OCI-LY1 (cell line): ENCODE data around the gene BPIFB6.

ENCODE experiments used
- EZH2 ChIP-seq: fragments of 200-600 bp; sonication (generic), shearing (Covaris generic); IDR thresholded peaks from 2 replicates; pipeline ENCODE4 v1.8.0; 2017; ENCODE audit warnings: borderline replicate concordance, mixed run types, mild to moderate bottlenecking, antibody characterized with exemption, low read length, moderate library complexity, mixed read lengths
- TF ChIP-seq, protein P1 (sequence below): fragments of 200-600 bp; sonication (generic), shearing (Covaris generic); IDR thresholded peaks from 2 replicates; pipeline ENCODE4 v1.5.1; 2017; ENCODE audit warnings: mild to moderate bottlenecking, antibody characterized with exemption, low read length, moderate library complexity, mixed read lengths

DNA sequence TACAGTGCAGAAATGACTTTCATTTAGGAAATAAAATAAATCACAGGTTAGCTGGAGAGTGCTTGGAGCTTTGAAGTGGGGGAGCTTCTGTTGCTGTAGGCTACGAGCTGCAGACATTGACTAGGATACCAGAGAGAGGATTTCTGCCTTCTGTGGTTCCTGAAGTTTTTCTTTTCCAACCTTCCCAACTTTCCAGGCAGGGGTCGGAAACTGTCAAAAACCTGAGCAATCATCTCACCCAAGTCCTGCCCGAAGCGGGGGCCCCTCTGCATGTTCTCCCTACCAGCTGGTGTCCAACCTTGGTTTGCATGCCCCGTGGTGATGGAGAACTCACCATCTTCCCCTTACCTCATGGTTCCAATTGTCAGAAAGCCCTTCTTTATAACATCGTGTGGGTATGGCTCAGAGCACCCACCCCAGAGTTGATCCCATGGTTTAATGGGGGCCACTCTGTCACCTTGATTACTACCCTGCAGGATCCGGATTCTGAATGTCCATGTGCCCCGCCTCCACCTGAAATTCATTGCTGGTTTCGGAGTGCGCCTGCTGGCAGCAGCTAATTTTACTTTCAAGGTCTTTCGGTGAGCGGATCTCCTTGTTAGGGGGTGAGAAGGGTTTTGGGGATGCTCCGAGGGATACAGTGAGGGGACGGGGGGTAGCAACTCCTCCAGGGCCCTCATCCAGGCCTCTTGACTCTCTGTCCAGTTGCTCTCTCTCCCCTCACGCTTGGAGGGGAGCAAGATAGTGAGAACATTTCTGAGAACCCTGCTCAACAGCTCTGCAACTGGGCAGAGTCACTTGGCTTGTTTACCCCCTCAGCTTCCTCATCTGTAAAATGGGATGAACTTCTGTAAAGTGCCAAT, 18.9 kb upstream of the BPIFB6 start:
- TF ChIP-seq, protein P1, sequence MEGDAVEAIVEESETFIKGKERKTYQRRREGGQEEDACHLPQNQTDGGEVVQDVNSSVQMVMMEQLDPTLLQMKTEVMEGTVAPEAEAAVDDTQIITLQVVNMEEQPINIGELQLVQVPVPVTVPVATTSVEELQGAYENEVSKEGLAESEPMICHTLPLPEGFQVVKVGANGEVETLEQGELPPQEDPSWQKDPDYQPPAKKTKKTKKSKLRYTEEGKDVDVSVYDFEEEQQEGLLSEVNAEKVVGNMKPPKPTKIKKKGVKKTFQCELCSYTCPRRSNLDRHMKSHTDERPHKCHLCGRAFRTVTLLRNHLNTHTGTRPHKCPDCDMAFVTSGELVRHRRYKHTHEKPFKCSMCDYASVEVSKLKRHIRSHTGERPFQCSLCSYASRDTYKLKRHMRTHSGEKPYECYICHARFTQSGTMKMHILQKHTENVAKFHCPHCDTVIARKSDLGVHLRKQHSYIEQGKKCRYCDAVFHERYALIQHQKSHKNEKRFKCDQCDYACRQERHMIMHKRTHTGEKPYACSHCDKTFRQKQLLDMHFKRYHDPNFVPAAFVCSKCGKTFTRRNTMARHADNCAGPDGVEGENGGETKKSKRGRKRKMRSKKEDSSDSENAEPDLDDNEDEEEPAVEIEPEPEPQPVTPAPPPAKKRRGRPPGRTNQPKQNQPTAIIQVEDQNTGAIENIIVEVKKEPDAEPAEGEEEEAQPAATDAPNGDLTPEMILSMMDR, result no peak
- TF ChIP-seq EZH2, result no peak
